ENCODE data around the gene SCRT2.

The SCRT2 gene

DNA sequence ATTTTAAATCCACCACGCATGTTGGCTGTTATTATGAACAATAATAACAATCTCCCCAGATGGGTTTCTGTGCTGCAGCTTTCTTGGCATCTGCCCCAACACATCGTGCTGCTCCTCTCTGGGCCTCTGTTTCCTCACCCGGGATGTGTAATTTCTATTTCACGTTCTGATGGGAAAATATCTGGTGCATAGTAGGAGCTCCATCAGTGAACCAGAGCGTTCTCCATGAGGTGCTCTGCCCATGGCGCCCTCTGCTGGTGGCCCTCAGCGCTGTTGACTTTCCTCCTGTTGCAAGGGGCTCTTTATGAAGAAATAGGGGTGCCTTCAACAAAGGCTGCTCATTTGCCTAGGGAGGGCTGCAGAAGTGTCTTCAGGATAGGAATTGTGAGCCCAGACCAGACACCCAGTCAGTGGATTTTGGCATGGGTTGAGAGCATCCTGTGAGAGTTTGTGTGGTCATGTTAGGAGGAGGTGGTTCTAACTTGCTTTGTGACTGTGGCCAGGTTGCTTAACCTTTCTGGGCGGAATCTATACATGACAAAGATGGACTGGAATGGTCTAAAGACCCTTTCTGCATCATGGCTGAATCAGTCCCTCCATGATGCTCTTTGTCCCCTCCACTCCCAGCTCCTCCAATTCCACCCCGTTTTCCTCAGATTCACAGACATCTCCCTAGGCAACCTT, 8.1 kb downstream of the SCRT2 start:
- ATAC-seq: peak; percentile 59
- no peak overlapping the region for H3K4me3 Mint-ChIP-seq
- H3K36me3 Mint-ChIP-seq: peaks cover 7% of the 10 kb centered on the region
- no peak overlapping the region for H3K27ac Mint-ChIP-seq
- DNase-seq (ENCODE audit: low spot score in 2 of 2): peak; percentile 57 to 78
- H3K9me3 Mint-ChIP-seq: no peaks in the 10 kb centered on the region
- H3K4me1 Mint-ChIP-seq: peaks cover 20% of the 10 kb centered on the region

DNA sequence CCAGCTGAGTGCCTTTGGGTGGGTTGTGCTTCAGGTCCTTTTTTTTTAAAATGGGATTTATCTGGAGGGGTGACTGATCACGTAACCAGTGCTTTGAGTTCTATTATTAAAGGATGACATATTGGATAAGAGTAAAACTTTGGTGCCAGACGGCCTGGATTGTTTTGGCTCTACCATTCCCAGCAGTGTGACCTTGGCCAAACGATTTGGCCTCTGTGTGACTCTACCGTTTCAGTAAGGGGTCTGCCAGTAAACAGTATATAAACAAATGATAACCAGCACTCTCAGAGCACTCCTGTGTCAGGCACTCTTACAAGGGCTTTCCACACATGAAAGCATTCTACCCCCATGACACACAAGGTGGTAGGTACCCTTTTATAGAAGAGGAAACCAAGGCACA, 8.7 kb downstream of the SCRT2 start:
- ATAC-seq (no peak), DNase-seq (ENCODE audit: low spot score in 2 of 2) (no peak)
- H3K36me3 Mint-ChIP-seq: peaks cover 7% of the 10 kb centered on the region
- H3K4me1 Mint-ChIP-seq: peaks cover 19% of the 10 kb centered on the region
- no peak overlapping the region for H3K27ac Mint-ChIP-seq
- H3K4me3 Mint-ChIP-seq: no peak overlapping the region
- no peaks in the 10 kb centered on the region for H3K9me3 Mint-ChIP-seq

- peaks cover 7% of the 10 kb centered on the region for H3K36me3 Mint-ChIP-seq
- H3K4me1 Mint-ChIP-seq: peaks cover 15% of the 10 kb centered on the region
- ATAC-seq: no peak
- no peak overlapping the region for H3K27ac Mint-ChIP-seq
- no peaks in the 10 kb centered on the region for H3K9me3 Mint-ChIP-seq
- no peak for DNase-seq (ENCODE audit: low spot score in 2 of 2)
- H3K4me3 Mint-ChIP-seq: no peak overlapping the region
Measured at GRCh38 chr20:665276-665675, 10.3 kb downstream of the SCRT2 start.

GRCh38 chr20:664576-664975, 11.0 kb downstream of the SCRT2 start:
- DNase-seq (ENCODE audit: low spot score in 2 of 2): no peak
- Mint-ChIP-seq H3K27ac (no peak overlapping the region), H3K4me1 (peaks cover 15% of the 10 kb centered on the region), H3K9me3 (no peaks in the 10 kb centered on the region), H3K4me3 (no peak overlapping the region), H3K36me3 (peaks cover 7% of the 10 kb centered on the region)
- no peak for ATAC-seq

- Mint-ChIP-seq H3K9me3 (no peaks in the 10 kb centered on the region), H3K4me1 (peaks cover 15% of the 10 kb centered on the region), H3K36me3 (peaks cover 7% of the 10 kb centered on the region), H3K4me3 (no peak overlapping the region), H3K27ac (no peak overlapping the region)
- DNase-seq (ENCODE audit: low spot score in 2 of 2) (no peak), ATAC-seq (no peak)
Measured at GRCh38 chr20:664151-664550, 11.5 kb downstream of the SCRT2 start.

DNA sequence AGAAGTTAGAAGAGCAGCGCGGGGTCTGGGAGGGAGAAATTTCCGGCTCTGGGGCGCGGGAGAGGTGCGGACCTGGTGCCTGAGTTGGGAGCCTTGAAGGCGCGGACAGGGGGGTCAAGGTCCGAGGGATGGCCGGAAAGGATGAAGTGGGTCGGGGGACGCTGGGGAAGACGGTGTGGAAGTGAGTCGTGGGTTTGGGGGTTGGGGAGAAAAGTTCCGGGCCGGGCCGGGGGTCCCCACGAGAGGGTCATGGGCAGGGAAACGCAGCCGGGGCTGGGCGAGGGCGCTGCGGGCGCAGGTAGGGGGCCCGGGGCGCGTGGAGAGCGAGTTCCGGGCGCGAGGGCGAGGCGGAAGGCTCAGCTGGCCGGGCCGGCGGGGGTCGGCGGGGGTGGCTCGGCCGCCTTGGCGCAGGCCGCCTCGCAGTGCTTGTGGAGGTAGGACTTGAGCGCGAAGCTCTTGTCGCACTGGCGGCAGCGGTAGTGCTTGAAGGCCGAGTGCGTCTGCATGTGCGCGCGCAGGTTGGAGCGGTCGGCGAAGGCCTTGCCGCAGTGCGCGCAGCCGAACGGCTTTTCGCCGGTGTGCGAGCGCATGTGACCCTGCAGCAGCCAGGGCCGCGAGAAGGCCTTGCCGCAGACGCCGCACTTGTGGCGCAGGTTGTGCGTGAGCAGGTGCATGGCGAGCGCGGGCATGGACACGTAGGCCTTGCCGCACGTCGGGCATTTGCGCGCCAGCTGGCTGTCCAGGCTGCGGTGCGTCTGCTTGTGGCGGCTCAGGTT, 12.1 kb downstream of the SCRT2 start:
- no peak for ATAC-seq
- no peak overlapping the region for H3K4me3 Mint-ChIP-seq

DNA sequence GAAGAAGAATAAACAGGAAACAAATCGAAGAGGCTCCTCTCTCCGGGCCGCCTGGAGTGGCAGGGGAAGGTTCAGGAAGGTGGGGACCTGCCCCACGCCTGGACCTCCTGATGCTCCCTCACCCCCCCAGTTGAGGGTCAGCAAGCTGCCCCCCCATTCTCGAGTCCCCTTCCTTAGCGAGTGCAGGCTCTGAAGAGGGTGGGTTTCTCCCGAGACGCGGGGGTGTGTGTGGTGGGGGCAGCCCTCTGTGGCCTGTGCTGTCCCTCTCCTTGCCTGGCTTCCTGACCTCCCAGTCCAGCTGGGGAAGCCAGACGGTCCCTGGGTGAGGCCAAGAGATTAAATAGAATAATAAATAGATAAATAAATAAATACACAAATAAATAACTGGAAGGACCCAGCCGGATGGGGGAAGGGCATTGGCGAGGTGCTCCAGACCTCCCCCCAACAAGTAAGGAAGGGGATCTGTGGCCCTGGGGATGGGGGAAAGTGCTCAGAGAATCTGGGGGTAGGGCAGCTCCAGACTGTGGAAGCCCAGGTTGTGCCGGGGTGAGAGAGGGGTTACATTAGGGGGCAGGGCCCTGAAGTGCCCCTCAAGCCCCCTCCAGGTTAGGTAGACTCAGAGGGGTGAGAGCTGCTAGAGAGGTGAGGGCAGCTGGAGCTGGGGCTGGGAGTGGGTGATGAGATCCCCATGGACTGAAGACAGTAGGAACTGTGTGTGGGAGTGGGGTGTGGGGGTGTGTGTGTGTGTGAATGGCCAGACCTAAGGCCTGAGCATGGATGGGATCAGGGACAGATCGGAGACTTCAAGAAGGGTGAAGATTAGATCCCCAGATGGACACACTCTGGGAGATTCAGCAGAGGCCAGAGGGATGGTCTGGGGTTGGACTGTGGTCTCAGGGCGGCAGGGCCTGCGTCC, 13.1 kb downstream of the SCRT2 start:
- DNase-seq (ENCODE audit: low spot score in 2 of 2): no peak
- Mint-ChIP-seq H3K36me3 (peaks cover 7% of the 10 kb centered on the region), H3K4me1 (peaks cover 15% of the 10 kb centered on the region), H3K27ac (peak overlapping the region; percentile 30), H3K9me3 (no peaks in the 10 kb centered on the region), H3K4me3 (no peak overlapping the region)
- ATAC-seq: no peak

More for the DNA sequence above, 12.1 kb downstream of the SCRT2 start:
- H3K9me3 Mint-ChIP-seq: no peaks in the 10 kb centered on the region
- H3K27ac Mint-ChIP-seq: peak overlapping the region; percentile 30
- DNase-seq (ENCODE audit: low spot score in 2 of 2): no peak
- peaks cover 15% of the 10 kb centered on the region for H3K4me1 Mint-ChIP-seq
- H3K36me3 Mint-ChIP-seq: peaks cover 7% of the 10 kb centered on the region

DNA sequence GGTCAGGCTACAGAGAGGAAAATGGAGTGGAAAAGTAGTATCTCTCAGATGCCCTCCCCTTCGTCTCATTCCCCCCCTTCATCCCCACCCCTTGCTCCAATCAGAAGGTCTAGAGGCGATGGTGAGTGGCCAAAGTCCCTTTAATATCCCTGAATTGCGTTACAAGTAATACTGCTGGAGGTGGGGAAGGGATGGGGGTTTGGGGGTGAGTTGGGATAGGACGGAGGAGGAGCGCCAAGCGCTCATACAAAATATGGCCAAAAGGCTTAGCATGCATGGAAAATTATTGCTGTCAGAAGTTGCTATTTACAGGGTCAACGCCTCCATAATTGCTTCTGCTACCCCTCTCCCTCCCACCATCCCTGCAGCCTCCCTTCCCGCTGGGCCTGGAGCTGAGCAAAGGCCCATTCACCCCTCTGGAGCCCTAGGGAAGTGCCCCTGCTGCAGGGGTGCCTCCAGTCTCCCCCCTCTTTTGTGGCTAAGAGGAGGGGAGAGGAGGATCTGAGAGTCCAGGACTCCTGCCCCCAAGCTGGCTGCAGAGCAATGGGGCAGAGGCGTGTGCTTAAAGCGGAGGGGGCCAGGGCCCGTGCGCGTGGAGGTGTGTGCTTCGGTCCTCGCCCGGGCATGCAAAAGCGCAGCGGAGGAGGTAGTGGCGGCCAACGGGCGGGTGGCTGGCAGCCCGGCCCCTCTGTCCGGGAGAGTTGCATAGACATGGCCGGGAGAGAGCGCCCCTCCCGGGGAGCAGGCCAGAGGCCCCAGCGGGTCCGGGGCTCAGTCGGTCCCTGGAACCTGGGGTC, 13.9 kb downstream of the SCRT2 start:
- ATAC-seq (no peak), DNase-seq (ENCODE audit: low spot score in 2 of 2) (no peak)
- H3K27ac Mint-ChIP-seq: no peak overlapping the region
- no peaks in the 10 kb centered on the region for H3K9me3 Mint-ChIP-seq
- peaks cover 7% of the 10 kb centered on the region for H3K36me3 Mint-ChIP-seq
- no peak overlapping the region for H3K4me3 Mint-ChIP-seq
- H3K4me1 Mint-ChIP-seq: peaks cover 15% of the 10 kb centered on the region

GRCh38 chr20:658731-659291, 16.8 kb downstream of the SCRT2 start:
- no peak overlapping the region for H3K27ac Mint-ChIP-seq
- no peak overlapping the region for H3K4me3 Mint-ChIP-seq
- H3K36me3 Mint-ChIP-seq: peaks cover 7% of the 10 kb centered on the region
- DNase-seq (ENCODE audit: low spot score in 2 of 2): no peak
- H3K9me3 Mint-ChIP-seq: no peaks in the 10 kb centered on the region
- peaks cover 17% of the 10 kb centered on the region for H3K4me1 Mint-ChIP-seq
- ATAC-seq: no peak

DNA sequence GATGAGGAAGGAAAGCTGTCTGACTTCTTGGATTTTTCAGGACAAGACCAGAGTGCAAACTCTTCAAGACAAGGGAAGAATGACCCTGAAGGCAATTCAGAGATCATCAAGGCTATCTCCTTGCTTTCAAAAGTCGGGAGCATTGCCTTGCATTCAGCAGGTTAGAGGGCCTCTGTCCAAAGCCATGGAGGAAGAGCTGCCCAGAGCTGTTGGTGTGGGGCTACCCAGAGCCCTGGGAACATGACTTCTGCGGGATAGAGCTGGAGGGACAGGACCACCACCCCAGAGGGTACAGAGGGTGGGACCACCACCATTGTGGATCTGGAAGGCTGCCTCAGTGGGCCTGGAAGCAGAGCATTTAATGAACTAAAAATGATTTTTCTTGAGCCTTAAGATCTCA, 17.4 kb downstream of the SCRT2 start:
- H3K4me1 Mint-ChIP-seq: peaks cover 20% of the 10 kb centered on the region
- no peak overlapping the region for H3K4me3 Mint-ChIP-seq
- ATAC-seq (no peak), DNase-seq (ENCODE audit: low spot score in 2 of 2) (no peak)
- no peak overlapping the region for H3K27ac Mint-ChIP-seq
- peaks cover 5% of the 10 kb centered on the region for H3K36me3 Mint-ChIP-seq
- H3K9me3 Mint-ChIP-seq: no peaks in the 10 kb centered on the region

GRCh38 chr20:655726-656624, 19.6 kb downstream of the SCRT2 start:
- Mint-ChIP-seq H3K4me1 (peaks cover 26% of the 10 kb centered on the region), H3K27ac (peak overlapping the region; percentile 44), H3K4me3 (no peak overlapping the region), H3K9me3 (no peaks in the 10 kb centered on the region), H3K36me3 (no peaks in the 10 kb centered on the region)
- ATAC-seq (no peak), DNase-seq (ENCODE audit: low spot score in 2 of 2) (no peak)

- DNase-seq (ENCODE audit: low spot score in 2 of 2): no peak
- Mint-ChIP-seq H3K27ac (no peak overlapping the region), H3K4me1 (peaks cover 39% of the 10 kb centered on the region), H3K36me3 (peaks cover 16% of the 10 kb centered on the region), H3K4me3 (peak overlapping the region; percentile 87), H3K9me3 (no peaks in the 10 kb centered on the region)
- no peak for ATAC-seq
Measured at GRCh38 chr20:654417-654750, 21.2 kb downstream of the SCRT2 start.

DNA sequence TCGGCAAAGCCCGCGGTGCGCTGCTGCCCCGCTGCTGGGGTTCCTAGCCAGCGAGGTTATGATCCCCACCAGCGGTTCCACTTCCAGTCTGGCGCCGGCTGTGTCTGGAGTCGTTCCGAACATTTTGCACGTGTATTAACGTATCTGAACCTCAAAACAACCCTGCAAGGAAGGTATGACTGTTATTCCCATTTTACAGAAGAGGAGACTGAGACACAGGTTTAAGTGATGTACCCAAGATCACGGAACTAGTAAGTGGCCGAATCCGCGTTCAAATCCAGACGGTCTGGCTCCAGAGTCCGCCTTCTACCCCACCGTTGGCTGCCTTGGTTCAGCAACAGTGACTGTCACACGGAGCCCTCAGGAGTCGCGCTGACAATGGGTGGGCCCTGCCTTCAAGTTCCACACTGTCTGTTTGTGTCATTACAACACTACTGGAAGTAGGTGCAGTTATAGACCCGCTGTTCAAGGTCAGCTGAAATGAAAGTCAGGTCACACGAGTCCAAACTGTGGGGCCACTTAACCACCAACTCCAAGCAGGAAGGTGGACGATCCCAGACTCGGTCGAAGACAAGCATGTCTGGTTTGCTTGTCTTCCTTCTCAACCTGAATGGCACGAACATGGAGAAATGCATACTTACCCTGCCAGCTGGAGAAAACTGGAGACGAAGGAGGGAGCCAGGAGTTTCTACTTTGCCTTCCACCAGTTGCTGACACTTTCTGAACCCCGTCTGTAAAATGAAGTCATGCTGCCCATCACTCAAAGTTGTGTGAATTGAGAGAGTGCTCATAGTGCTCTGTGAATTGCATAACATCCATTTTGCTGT, 21.8 kb downstream of the SCRT2 start:
- peaks cover 22% of the 10 kb centered on the region for H3K36me3 Mint-ChIP-seq
- H3K27ac Mint-ChIP-seq: peak overlapping the region; percentile 50
- peaks cover 39% of the 10 kb centered on the region for H3K4me1 Mint-ChIP-seq
- ATAC-seq: no peak
- peak overlapping the region; percentile 87 for H3K4me3 Mint-ChIP-seq
- no peak for DNase-seq (ENCODE audit: low spot score in 2 of 2)
- H3K9me3 Mint-ChIP-seq: no peaks in the 10 kb centered on the region
